ENCODE data around the gene BTBD9.

Gene BTBD9

GRCh38 chr6:38639498-38640215 is at the start of gene BTBD9:
Gene BTBD9, minus strand, starts transcription at chr6:38639929.
- peak; percentile 83 for DNase-seq (ENCODE audit: low spot score)

- no peak for DNase-seq (ENCODE audit: low spot score)
These were observed 48.9 kb upstream of the BTBD9 start for GRCh38 chr6:38688579-38689087.

GRCh38 chr6:38687549-38687948 is 47.8 kb upstream of the BTBD9 start:
- DNase-seq (ENCODE audit: low spot score), result no peak

GRCh38 chr6:38687043-38687353 is 47.3 kb upstream of the BTBD9 start:
- DNase-seq (ENCODE audit: low spot score), result no peak

DNA sequence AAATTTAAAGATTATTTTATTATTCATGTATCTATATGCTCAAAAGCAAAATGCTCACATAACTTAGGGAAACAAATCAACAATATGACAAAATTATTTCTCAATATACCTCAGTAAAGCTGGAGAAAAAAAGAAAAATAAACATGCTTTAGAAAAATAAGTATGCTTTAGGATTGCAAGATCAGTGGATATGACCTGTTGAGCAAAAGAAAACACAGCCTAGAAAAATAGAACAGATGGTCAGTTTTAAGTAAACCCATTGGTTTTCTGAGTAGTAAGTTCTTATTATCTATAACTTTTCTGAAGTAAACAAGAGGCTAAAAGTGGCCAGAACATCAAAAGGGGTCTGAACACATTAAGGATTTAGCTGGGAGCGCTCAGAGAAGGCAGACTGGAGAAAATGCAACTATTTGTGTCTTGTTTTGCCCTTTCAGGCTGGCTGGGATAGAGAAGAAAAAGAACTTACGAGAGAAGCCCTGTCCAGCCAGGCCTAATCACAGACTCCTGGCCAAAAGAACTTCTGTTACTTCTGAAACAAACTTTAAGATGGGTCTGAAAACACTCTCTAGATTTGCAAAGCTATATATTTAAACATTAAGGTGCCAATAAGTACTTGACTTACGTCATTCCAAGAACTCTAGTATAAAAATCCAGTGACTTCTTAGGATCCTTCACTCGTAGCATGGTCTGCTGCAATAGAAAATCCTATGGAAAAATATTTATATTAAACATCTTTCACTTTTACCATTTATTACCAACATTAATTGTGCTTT is 46.7 kb upstream of the BTBD9 start:
- no peak for DNase-seq (ENCODE audit: low spot score)

- no peak for DNase-seq (ENCODE audit: low spot score)
These were observed 45.2 kb upstream of the BTBD9 start for GRCh38 chr6:38684904-38685303.

- no peak for DNase-seq (ENCODE audit: low spot score)
These were observed 44.5 kb upstream of the BTBD9 start for GRCh38 chr6:38684237-38684636.

DNA sequence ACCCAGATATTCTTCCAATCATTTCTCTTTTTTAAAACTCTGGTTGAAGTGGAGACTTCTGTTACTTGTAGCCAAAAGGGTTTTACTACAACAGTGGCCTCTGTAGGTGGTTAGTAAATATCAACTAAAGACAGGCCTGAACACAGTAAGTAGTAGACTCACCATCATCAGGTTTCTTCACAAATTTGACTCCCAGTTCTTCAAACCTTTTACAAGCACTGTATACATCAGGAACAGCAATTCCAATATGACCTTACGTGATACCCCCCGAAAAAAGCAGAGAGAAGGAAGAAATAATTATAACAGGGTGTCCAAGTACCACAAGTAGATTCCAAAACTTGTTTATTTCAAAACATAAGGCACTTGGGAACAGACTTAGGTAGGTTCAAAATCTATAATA is 42.1 kb upstream of the BTBD9 start:
- no peak for DNase-seq (ENCODE audit: low spot score)

- no peak for DNase-seq (ENCODE audit: low spot score)
These were observed 39.9 kb upstream of the BTBD9 start for GRCh38 chr6:38679668-38680067.

DNA sequence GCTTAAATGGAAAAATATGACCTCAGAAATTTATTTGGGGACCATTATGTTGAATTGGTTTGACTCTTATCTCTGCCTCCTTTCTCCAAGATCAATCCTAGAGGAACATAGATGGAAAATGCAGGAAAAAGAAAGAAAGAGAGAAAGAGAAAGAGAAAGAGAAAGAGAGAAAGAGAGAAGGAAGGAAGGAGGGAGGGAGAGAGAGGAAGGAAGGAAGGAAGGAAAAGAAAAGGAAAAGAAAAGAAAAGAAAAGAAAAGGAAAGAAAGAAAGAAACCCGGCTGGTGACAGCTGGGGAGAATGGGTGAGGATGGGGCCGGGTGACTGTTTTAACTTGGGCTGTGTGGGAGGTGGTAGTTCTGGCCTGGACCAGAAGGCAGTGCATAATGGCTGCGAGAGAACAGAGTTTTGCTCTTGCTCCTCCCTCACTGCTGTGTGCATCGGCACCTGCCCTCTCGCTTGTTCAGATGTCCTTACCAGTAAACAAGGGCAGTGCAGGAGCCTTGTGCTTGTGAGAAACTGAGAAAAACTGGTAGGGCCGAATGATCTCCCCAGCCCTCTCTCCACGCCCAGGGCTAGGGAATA is 38.5 kb upstream of the BTBD9 start:
- no peak for DNase-seq (ENCODE audit: low spot score)

- no peak for DNase-seq (ENCODE audit: low spot score)
These were observed 37.3 kb upstream of the BTBD9 start for GRCh38 chr6:38676974-38677544.

- no peak for DNase-seq (ENCODE audit: low spot score)
These were observed 36.7 kb upstream of the BTBD9 start for GRCh38 chr6:38676236-38676973.

- no peak for DNase-seq (ENCODE audit: low spot score)
These were observed 33.9 kb upstream of the BTBD9 start for GRCh38 chr6:38673397-38674165.

GRCh38 chr6:38671885-38672467 is 32.2 kb upstream of the BTBD9 start:
- DNase-seq (ENCODE audit: low spot score), result peak; percentile 58

DNA sequence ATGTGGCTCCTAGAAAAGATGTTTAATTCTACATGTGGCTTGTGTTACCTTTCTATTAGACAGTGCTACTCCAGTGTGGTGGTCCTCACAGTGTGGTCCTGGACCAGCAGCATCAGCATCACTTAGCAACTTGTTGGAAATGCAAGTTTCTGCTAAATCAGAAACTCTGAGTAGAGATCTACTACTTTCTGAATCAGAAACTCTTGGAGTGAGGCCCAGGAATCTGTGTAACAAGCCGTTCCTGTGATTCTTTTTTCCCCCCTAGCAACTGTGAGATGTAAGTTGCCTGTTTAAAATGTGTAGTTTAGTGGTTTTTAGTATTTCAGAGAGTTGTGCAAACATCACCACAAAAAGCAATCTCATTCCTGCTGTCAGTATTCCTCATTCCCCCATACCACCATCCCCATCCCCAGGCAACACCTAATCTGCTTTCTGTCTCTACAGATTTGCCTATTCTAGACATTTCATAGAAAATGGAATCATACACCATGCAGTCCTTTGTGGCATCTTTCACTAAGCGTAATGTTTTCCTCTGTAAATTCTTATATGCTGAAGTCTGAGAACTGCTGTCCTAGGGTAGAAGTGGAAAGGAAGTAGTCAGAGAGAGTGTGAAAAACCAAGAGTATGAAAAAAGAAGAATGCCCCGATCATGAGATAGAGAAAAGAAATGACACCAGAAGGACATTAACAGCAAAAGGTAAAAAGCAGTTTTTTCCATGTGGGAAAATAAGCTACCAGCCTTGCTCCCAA is 18.9 kb upstream of the BTBD9 start:
- DNase-seq (ENCODE audit: low spot score), result no peak

GRCh38 chr6:38656896-38657295 is 17.2 kb upstream of the BTBD9 start:
- DNase-seq (ENCODE audit: low spot score), result no peak

DNA sequence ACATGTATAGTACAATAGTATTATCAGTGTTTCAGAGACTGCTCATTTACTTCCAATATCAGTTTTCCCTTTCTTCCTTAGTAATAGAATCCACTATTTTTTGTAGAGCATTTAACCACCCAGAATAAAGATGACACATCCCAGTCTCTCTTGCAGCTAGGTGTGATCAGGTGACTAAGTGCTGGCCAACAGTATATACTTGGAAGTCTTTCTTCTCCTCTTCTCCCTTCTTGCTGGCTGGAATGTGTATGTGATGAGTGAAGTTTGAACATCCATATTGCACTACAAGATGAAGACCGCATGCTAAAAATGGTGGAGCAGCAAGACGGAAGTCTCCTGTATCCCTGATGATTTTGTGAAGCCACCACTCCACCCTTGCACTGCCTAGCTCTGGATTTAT is 14.5 kb upstream of the BTBD9 start:
- no peak for DNase-seq (ENCODE audit: low spot score)

DNA sequence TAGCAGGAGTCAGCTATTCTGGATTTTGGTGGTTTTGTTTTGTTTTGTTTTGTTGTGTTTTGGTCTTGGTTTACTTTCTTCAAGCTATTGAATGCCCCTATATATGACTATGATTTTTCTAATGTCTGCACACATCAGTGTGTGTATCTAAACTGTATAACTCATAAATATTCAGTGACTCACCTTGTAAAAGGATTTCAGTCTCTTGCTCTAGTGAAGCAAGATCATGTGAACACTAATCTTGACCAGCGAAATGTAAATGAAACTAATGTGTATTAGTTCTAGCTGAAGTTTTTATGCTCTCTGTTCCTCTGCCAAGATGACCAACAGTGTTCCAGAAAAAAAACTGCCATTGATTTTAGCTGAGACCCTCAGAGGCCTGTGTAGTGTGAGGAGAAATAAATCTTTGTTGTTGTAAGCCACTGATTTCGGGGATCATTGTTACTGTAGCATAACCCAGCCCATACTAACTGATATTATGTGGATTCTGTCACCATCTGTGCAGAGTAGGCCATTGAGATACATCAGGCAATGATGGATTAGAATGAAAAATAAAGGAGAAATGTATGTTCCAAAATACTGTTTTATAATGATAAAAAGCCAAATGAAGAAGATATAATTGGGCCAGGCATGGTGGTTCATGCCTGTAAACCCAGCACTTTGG is 11.5 kb upstream of the BTBD9 start:
- no peak for DNase-seq (ENCODE audit: low spot score)

- DNase-seq (ENCODE audit: low spot score), result no peak
These were observed 10.6 kb upstream of the BTBD9 start for GRCh38 chr6:38650207-38650752.

Data from kidney tubule cell (primary cell).